K562 (cell line): Measurements from ENCODE around the gene C11orf58. TPM values are rescaled to one million over a fixed set of nuclear protein-coding genes. Genes with fewer than 3 reads are reported as not detected.

Experiments
- BCLAF1 ChIP-seq, 2 experiments: fragments of 450-650 bp in 1 of 2; IDR thresholded peaks; 2 replicates each; pipeline ENCODE4 v1.6.1; 2011 to 2017; ENCODE audit warnings: low read depth in 2 of 2, antibody characterized with exemption in 1 of 2, borderline replicate concordance in 1 of 2, low read length in 1 of 2, mild to moderate bottlenecking in 1 of 2, mixed read lengths in 1 of 2; ENCODE audit not compliant: control insufficient read depth in 1 of 2
- GABPB1 ChIP-seq: sonication (generic); formaldehyde crosslinking; IDR thresholded peaks from 2 replicates; pipeline ENCODE4 v1.8.0; 2022; ENCODE audit warnings: mild to moderate bottlenecking, missing genetic modification reagents
- MBD2 ChIP-seq: sonication (generic); IDR thresholded peaks from 2 replicates; pipeline ENCODE4 v1.6.1; 2016; ENCODE audit warnings: low read depth, borderline replicate concordance
- RFX5 ChIP-seq: IDR thresholded peaks from 2 replicates; pipeline ENCODE4 v1.6.1; 2011; ENCODE audit warnings: low read depth, mild to moderate bottlenecking, improper control_type of control experiment, low read length
- SUPT5H ChIP-seq: fragments of 450-650 bp; IDR thresholded peaks from 2 replicates; pipeline ENCODE4 v1.6.1; 2016
- TAF15 ChIP-seq: fragments of 200-400 bp; formaldehyde crosslinking; IDR thresholded peaks from 2 replicates; pipeline ENCODE4 v1.6.1; 2017; ENCODE audit warnings: mild to moderate bottlenecking, low read depth, low read length, moderate library complexity
- THRAP3 ChIP-seq: fragments of 450-650 bp; IDR thresholded peaks from 2 replicates; pipeline ENCODE4 v1.6.1; 2016; ENCODE audit warnings: mild to moderate bottlenecking, inconsistent platforms, borderline replicate concordance
- XRCC3 ChIP-seq: fragments of 450-650 bp; IDR thresholded peaks from 2 replicates; pipeline ENCODE4 v1.6.1; 2017; ENCODE audit warnings: mild to moderate bottlenecking, moderate library complexity
- ZBTB49 ChIP-seq: sonication (generic); formaldehyde crosslinking; IDR thresholded peaks from 2 replicates; pipeline ENCODE4 v1.8.0; 2022; ENCODE audit warnings: missing genetic modification reagents, mild to moderate bottlenecking, borderline replicate concordance
- ZNF282 ChIP-seq: sonication (generic); formaldehyde crosslinking; IDR thresholded peaks from 2 replicates; pipeline ENCODE4 v1.8.1; 2023; ENCODE audit warnings: missing genetic modification reagents
- ZNF408 ChIP-seq: fragments of 250-450 bp; sonication (Bioruptor Pico); IDR thresholded peaks from 2 replicates; pipeline ENCODE4 v1.4.0; 2020; ENCODE audit warnings: low read depth, mild to moderate bottlenecking, moderate library complexity
- ZNF644 ChIP-seq: fragments of 200-800 bp; sonication (Bioruptor generic); IDR thresholded peaks from 2 replicates; pipeline ENCODE4 v1.6.1; 2016; ENCODE audit warnings: low read depth, missing genetic modification characterization, missing compliant biosample characterization
- ZNF717 ChIP-seq: fragments of 250-450 bp; sonication (Bioruptor Pico); IDR thresholded peaks from 2 replicates; pipeline ENCODE4 v1.5.0; 2021
- ZNF764 ChIP-seq: fragments of 250-450 bp; sonication (Bioruptor Pico); IDR thresholded peaks from 2 replicates; pipeline ENCODE4 v1.4.0; 2020; ENCODE audit warnings: low read depth, mild to moderate bottlenecking, moderate library complexity
- polyA plus RNA-seq, 8 experiments: library from polyadenylated mRNA; depleted of rRNA in 4 of 8; stranded (reverse) in 5 of 8; unstranded in 3 of 8; fragments of >200 nt; fragmentation: Nextera tagmentation in 2 of 8; fragmentation: Illumina TruSeq in 1 of 8; extraction: Ambion mirVana in 2 of 8; extraction: Trizol in 1 of 8; gene quantifications; 2 replicates each; pipeline versions ENCODE4 v1.2.1 to v1.2.3, GENCODE V29; 2011 to 2014; ENCODE audit warnings: inconsistent platforms in 1 of 8, missing spikeins in 1 of 8
- total RNA-seq, 7 experiments: library from RNA; depleted of rRNA in 6 of 7; stranded (reverse); fragments of >200 nt in 6 of 7; fragmentation: Illumina TruSeq in 2 of 7; extraction: Trizol in 2 of 7; gene quantifications; 2 replicates each; pipeline versions ENCODE4 v1.2.1 to v1.2.3, GENCODE V29; 2011 to 2021; ENCODE audit warnings: low replicate concordance in 1 of 7
- TF ChIP-seq, protein P1 (sequence below): sonication (generic); formaldehyde crosslinking; IDR thresholded peaks from 2 replicates; pipeline ENCODE4 v1.8.0; 2023; ENCODE audit warnings: mild to moderate bottlenecking, missing genetic modification reagents
- TF ChIP-seq, protein P2 (sequence below): fragments of 250-450 bp; sonication (Bioruptor Pico); IDR thresholded peaks from 2 replicates; pipeline ENCODE4 v1.5.0; 2022; ENCODE audit warnings: mild to moderate bottlenecking

C11orf58 gene
- total and polyA plus RNA-seq, 9 of the 15 experiments (the other 6 are each of a cell fraction or from before 2014, with no cell fraction given): 104 to 421 (median 247) TPM

- TF ChIP-seq TAF15 (no peak), ZNF644 (tag) (peak; percentile 98), GABPB1 (CRISPR knock-in tag) (peak; percentile 61), ZNF408 (no peak), SUPT5H (peak; percentile 94), RFX5 (no peak), THRAP3 (no peak), BCLAF1 (IDR thresholded peaks at IDR 0.05; ENCODE audit: borderline replicate concordance in 1 of 2, control insufficient read depth in 1 of 2, low read depth in 2 of 2, low read length in 1 of 2) (0 out of 4 replicates have a peak, but pooled peaks of 1 of the 2 experiments have one; percentile 34), XRCC3 (no peak), ZBTB49 (CRISPR knock-in tag) (no peak), MBD2 (peak; percentile 85), ZNF282 (CRISPR knock-in tag) (no peak), ZNF717 (no peak), ZNF764 (no peak)
- TF ChIP-seq, protein P1, sequence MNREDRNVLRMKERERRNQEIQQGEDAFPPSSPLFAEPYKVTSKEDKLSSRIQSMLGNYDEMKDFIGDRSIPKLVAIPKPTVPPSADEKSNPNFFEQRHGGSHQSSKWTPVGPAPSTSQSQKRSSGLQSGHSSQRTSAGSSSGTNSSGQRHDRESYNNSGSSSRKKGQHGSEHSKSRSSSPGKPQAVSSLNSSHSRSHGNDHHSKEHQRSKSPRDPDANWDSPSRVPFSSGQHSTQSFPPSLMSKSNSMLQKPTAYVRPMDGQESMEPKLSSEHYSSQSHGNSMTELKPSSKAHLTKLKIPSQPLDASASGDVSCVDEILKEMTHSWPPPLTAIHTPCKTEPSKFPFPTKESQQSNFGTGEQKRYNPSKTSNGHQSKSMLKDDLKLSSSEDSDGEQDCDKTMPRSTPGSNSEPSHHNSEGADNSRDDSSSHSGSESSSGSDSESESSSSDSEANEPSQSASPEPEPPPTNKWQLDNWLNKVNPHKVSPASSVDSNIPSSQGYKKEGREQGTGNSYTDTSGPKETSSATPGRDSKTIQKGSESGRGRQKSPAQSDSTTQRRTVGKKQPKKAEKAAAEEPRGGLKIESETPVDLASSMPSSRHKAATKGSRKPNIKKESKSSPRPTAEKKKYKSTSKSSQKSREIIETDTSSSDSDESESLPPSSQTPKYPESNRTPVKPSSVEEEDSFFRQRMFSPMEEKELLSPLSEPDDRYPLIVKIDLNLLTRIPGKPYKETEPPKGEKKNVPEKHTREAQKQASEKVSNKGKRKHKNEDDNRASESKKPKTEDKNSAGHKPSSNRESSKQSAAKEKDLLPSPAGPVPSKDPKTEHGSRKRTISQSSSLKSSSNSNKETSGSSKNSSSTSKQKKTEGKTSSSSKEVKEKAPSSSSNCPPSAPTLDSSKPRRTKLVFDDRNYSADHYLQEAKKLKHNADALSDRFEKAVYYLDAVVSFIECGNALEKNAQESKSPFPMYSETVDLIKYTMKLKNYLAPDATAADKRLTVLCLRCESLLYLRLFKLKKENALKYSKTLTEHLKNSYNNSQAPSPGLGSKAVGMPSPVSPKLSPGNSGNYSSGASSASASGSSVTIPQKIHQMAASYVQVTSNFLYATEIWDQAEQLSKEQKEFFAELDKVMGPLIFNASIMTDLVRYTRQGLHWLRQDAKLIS (CRISPR knock-in tag): no peak
- TF ChIP-seq, protein P2, sequence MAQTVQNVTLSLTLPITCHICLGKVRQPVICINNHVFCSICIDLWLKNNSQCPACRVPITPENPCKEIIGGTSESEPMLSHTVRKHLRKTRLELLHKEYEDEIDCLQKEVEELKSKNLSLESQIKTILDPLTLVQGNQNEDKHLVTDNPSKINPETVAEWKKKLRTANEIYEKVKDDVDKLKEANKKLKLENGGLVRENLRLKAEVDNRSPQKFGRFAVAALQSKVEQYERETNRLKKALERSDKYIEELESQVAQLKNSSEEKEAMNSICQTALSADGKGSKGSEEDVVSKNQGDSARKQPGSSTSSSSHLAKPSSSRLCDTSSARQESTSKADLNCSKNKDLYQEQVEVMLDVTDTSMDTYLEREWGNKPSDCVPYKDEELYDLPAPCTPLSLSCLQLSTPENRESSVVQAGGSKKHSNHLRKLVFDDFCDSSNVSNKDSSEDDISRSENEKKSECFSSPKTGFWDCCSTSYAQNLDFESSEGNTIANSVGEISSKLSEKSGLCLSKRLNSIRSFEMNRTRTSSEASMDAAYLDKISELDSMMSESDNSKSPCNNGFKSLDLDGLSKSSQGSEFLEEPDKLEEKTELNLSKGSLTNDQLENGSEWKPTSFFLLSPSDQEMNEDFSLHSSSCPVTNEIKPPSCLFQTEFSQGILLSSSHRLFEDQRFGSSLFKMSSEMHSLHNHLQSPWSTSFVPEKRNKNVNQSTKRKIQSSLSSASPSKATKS: no peak
Measured at GRCh38 chr11:16738193-16738946, at the start of gene C11orf58 (continued).
